A549 (cell line): ENCODE results near the gene MEOX1. TPM values are rescaled to one million over a fixed set of nuclear protein-coding genes. Genes with fewer than 3 reads are reported as not detected.

ENCODE experiments used
- ATAC-seq, 2 experiments: fragments of 200-7000 bp in 1 of 2; fragments of >200 bp in 1 of 2; cut with Nextera tagmentation in 1 of 2; cut with Tn5 transposase in 1 of 2; 3 replicates each; pipeline versions ENCODE4 v1.8.0 to v1.9.1; 2018 to 2020; ENCODE audit warnings: mild to moderate bottlenecking in 1 of 2, moderate library complexity in 1 of 2
- CTCF ChIA-PET: fragments of 300-600 bp; sonication (Branson Sonifier 250); formaldehyde crosslinking; extraction: SDS; loops from one replicate; lab custom pipeline; 2021; ENCODE audit warnings: antibody characterized with exemption, inconsistent platforms; lab: Yijun Ruan, JAX
- POLR2A ChIA-PET: fragments of 350-600 bp; formaldehyde crosslinking; extraction: SDS; loops from one replicate; lab custom pipeline; 2021; ENCODE audit warnings: antibody characterized with exemption, inconsistent platforms; lab: Yijun Ruan, JAX
- DNase-seq, 2 experiments: peaks; one replicate each; pipeline versions ENCODE4 v3.0.0 to v3.0.0-alpha.2; 2011 to 2016; ENCODE audit warnings: low read depth in 1 of 2, low spot score in 1 of 2
- FAIRE-seq: peaks from 2 replicates; lab custom pipeline; 2011; peaks lifted over from hg19 to GRCh38; lab: Jason Lieb, UNC
- H3K27ac ChIP-seq, 2 experiments: fragments of >200 bp; sonication (Bioruptor Twin); formaldehyde crosslinking; 3 replicates each; pipeline ENCODE4 v1.5.1; 2016 to 2017
- H3K4me1 ChIP-seq: fragments of >200 bp; sonication (Bioruptor Twin); formaldehyde crosslinking; 3 replicates; pipeline ENCODE4 v1.6.1; 2016
- H3K4me2 ChIP-seq: fragments of >200 bp; sonication (Bioruptor Twin); formaldehyde crosslinking; 3 replicates; pipeline ENCODE4 v1.6.1; 2016
- H3K4me3 ChIP-seq: fragments of >200 bp; sonication (Bioruptor Twin); formaldehyde crosslinking; 3 replicates; pipeline ENCODE4 v1.5.1; 2016
- H3K9me3 ChIP-seq: fragments of >200 bp; sonication (Bioruptor Twin); formaldehyde crosslinking; 3 replicates; pipeline ENCODE4 v1.6.1; 2016
- BHLHE40 ChIP-seq: IDR thresholded peaks from 2 replicates; pipeline ENCODE4 v1.6.1; 2012; ENCODE audit warnings: low read depth, low read length, inconsistent platforms
- CBX2 ChIP-seq: fragments of 200-600 bp; sonication (generic); IDR thresholded peaks from 2 replicates; pipeline ENCODE4 v1.6.1; 2016; ENCODE audit warnings: low read depth, mild to moderate bottlenecking, borderline replicate concordance
- CEBPB ChIP-seq, 2 experiments: fragments of >200 bp in 1 of 2; sonication (Bioruptor Twin) in 1 of 2; formaldehyde crosslinking in 1 of 2; IDR thresholded peaks; 2 replicates each; pipeline ENCODE4 v1.6.1; 2012 to 2016
- CHD2 ChIP-seq: fragments of 150-350 bp; IDR thresholded peaks from 2 replicates; pipeline ENCODE4 v1.6.1; 2014; ENCODE audit warnings: low read length; ENCODE audit not compliant: partially characterized antibody
- CTCF ChIP-seq: fragments of >200 bp; sonication (Bioruptor Twin); formaldehyde crosslinking; IDR thresholded peaks from 3 replicates; pipeline ENCODE4 v1.5.1; 2016
- FOSB ChIP-seq: fragments of 250-450 bp; sonication (Bioruptor Pico); IDR thresholded peaks from 2 replicates; pipeline ENCODE4 v1.5.0; 2020; ENCODE audit warnings: mild to moderate bottlenecking, moderate library complexity
- GATA3 ChIP-seq: IDR thresholded peaks from 2 replicates; pipeline ENCODE4 v1.6.1; 2012; ENCODE audit warnings: borderline replicate concordance
- HES2 ChIP-seq: fragments of >200 bp; sonication (Bioruptor Twin); formaldehyde crosslinking; IDR thresholded peaks from 2 replicates; pipeline ENCODE4 v1.6.1; 2016
- HMGXB4 ChIP-seq: fragments of 250-450 bp; sonication (Bioruptor Pico); IDR thresholded peaks from 2 replicates; pipeline ENCODE4 v1.5.0; 2021; ENCODE audit warnings: mild to moderate bottlenecking, moderate library complexity, borderline replicate concordance
- HOXA7 ChIP-seq: fragments of 250-450 bp; sonication (Bioruptor Pico); IDR thresholded peaks from 2 replicates; pipeline ENCODE4 v1.5.0; 2020; ENCODE audit warnings: mild to moderate bottlenecking, moderate library complexity
- HOXB5 ChIP-seq: fragments of 250-450 bp; sonication (Bioruptor Pico); IDR thresholded peaks from 2 replicates; pipeline ENCODE4 v1.5.0; 2020; ENCODE audit warnings: mild to moderate bottlenecking, moderate library complexity
- JUN ChIP-seq, 2 experiments: fragments of >200 bp; sonication (Bioruptor Twin); formaldehyde crosslinking; IDR thresholded peaks; 2 replicates in 1 of 2; 3 replicates in 1 of 2; pipeline ENCODE4 v1.6.1; 2016 to 2017
- JUNB ChIP-seq: fragments of >200 bp; sonication (Bioruptor Twin); formaldehyde crosslinking; IDR thresholded peaks from 2 replicates; pipeline ENCODE4 v1.6.1; 2016
- KDM1A ChIP-seq: fragments of 200-600 bp; sonication (generic); IDR thresholded peaks from 2 replicates; pipeline ENCODE4 v1.6.1; 2016; ENCODE audit warnings: low read depth, mild to moderate bottlenecking
- KDM5A ChIP-seq: fragments of 200-600 bp; sonication (generic); IDR thresholded peaks from 2 replicates; pipeline ENCODE4 v1.6.1; 2016; ENCODE audit warnings: antibody characterized with exemption, mild to moderate bottlenecking
- NFE2L2 ChIP-seq: fragments of 150-350 bp; conservative IDR thresholded peaks from 2 replicates; pipeline ENCODE4 v1.6.1; 2014; ENCODE audit warnings: low read length
- NR3C1 ChIP-seq: fragments of >200 bp; sonication (Bioruptor Twin); formaldehyde crosslinking; IDR thresholded peaks from 3 replicates; pipeline ENCODE4 v1.6.1; 2017
- PBX3 ChIP-seq: IDR thresholded peaks from 2 replicates; pipeline ENCODE4 v1.6.1; 2012
- RARB ChIP-seq: fragments of 250-450 bp; sonication (Bioruptor Pico); IDR thresholded peaks from 2 replicates; pipeline ENCODE4 v1.8.0; 2021; ENCODE audit warnings: mild to moderate bottlenecking, moderate library complexity
- RFX5 ChIP-seq: fragments of 450-650 bp; IDR thresholded peaks from 2 replicates; pipeline ENCODE4 v1.7.1; 2014; ENCODE audit warnings: antibody characterized with exemption, mild to moderate bottlenecking, moderate library complexity
- RNF2 ChIP-seq: fragments of 200-600 bp; sonication (generic); IDR thresholded peaks from 2 replicates; pipeline ENCODE4 v1.6.1; 2016; ENCODE audit warnings: low read depth, mild to moderate bottlenecking, antibody characterized with exemption, moderate library complexity, borderline replicate concordance
- SMC3 ChIP-seq: fragments of >200 bp; sonication (Bioruptor Twin); formaldehyde crosslinking; IDR thresholded peaks from 3 replicates; pipeline ENCODE4 v1.6.1; 2018; ENCODE audit warnings: inconsistent platforms
- TP53 ChIP-seq: fragments of 250-450 bp; sonication (Bioruptor Pico); IDR thresholded peaks from 2 replicates; pipeline ENCODE4 v1.5.0; 2021; ENCODE audit warnings: mild to moderate bottlenecking, moderate library complexity
- USF2 ChIP-seq: fragments of 450-650 bp; IDR thresholded peaks from 2 replicates; pipeline ENCODE4 v1.6.1; 2014; ENCODE audit warnings: antibody characterized with exemption
- ZFP36 ChIP-seq: fragments of 450-650 bp; IDR thresholded peaks from 2 replicates; pipeline ENCODE4 v1.6.1; 2014; ENCODE audit warnings: borderline replicate concordance; ENCODE audit not compliant: partially characterized antibody
- WGBS: methylation state at CpG from one replicate; pipeline ENCODE4 v1.1.6; 2017; ENCODE audit errors: missing lambda C conversion rate; 5-methylcytosine and 5-hydroxymethylcytosine counted together
- polyA plus RNA-seq, 4 experiments: library from polyadenylated mRNA; depleted of rRNA in 3 of 4; stranded (reverse); fragments of >200 nt; fragmentation: RNase III in 1 of 4; extraction: RNeasy Plus Mini Kit Qiagen cat#74134 plus additional on column Dnase treatment in 1 of 4; gene quantifications; 2 replicates in 3 of 4; 3 replicates in 1 of 4; pipeline ENCODE4 v1.2.3, GENCODE V29; 2011 to 2017

MEOX1 gene
- polyA plus RNA-seq, 2 of the 4 experiments (the other 2 are of a cell fraction), result not detected

- ChIA-PET CTCF (interaction anchor here (3.8 kb wide), 1 partner anchor 132 kb away, joined by 15 read pairs; no protein-coding TSS in a partner anchor), POLR2A (no interaction called here)
- ATAC-seq (no peak), FAIRE-seq (no peak), DNase-seq (no peak)
- Histone ChIP-seq H3K4me1 (peaks cover 8% of the 10 kb centered on the region), H3K27ac (no peak overlapping the region), H3K9me3 (no peaks in the 10 kb centered on the region), H3K4me3 (no peak overlapping the region), H3K4me2 (no peak overlapping the region)
- no peak for TF ChIP-seq JUN (IDR thresholded peaks at IDR 0.05)
- TF ChIP-seq RNF2, result no peak
- no peak for TF ChIP-seq BHLHE40
- no peak for TF ChIP-seq NFE2L2
- no peak for TF ChIP-seq CBX2
- no peak for TF ChIP-seq GATA3
- TF ChIP-seq HES2, result no peak
- no peak for TF ChIP-seq CEBPB (IDR thresholded peaks at IDR 0.05)
- TF ChIP-seq SMC3, result no peak
- TF ChIP-seq RFX5, result no peak
- TF ChIP-seq TP53 (CRISPR knock-in tag), result no peak
- no peak for TF ChIP-seq HOXB5 (CRISPR knock-in tag)
- TF ChIP-seq FOSB (CRISPR knock-in tag), result no peak
- TF ChIP-seq USF2, result no peak
- WGBS, result 92% methylated on average over 4 of the region's 4 CpGs
Measured at GRCh38 chr17:43709210-43709609, 47.5 kb upstream of the MEOX1 start.

- Histone ChIP-seq H3K4me3 (no peak overlapping the region), H3K27ac (no peak overlapping the region), H3K4me1 (no peaks in the 10 kb centered on the region), H3K9me3 (no peaks in the 10 kb centered on the region), H3K4me2 (no peak overlapping the region)
- POLR2A ChIA-PET, result no interaction called here
- WGBS, result 76% methylated on average over 5 of the region's 5 CpGs
- CTCF ChIA-PET, result interaction anchor here (1.2 to 3.8 kb wide), 2 partner anchors 130 kb away, joined by 3 to 15 read pairs; no protein-coding TSS in a partner anchor
- no peak for ATAC-seq
- no peak for DNase-seq
- no peak for FAIRE-seq
- TF ChIP-seq NFE2L2 (no peak), NR3C1 (no peak), ZFP36 (no peak)
Measured at GRCh38 chr17:43707184-43707583, 45.5 kb upstream of the MEOX1 start.

GRCh38 chr17:43706235-43706634, 44.5 kb upstream of the MEOX1 start:
- Histone ChIP-seq H3K4me2 (no peak overlapping the region), H3K4me3 (no peak overlapping the region), H3K9me3 (no peaks in the 10 kb centered on the region), H3K27ac (no peak overlapping the region), H3K4me1 (peaks cover 3% of the 10 kb centered on the region)
- ATAC-seq (no peak), DNase-seq (no peak), FAIRE-seq (no peak)
- ChIA-PET CTCF (interaction anchor here (1.2 kb wide), 1 partner anchor 129 kb away, joined by 3 read pairs; no protein-coding TSS in a partner anchor), POLR2A (no interaction called here)
- no peak for TF ChIP-seq HOXA7
- no peak for TF ChIP-seq KDM5A
- no peak for TF ChIP-seq CHD2
- no peak for TF ChIP-seq RARB
- no peak for TF ChIP-seq PBX3
- TF ChIP-seq HMGXB4 (CRISPR knock-in tag), result no peak
- no peak for TF ChIP-seq ZFP36
- no peak for TF ChIP-seq KDM1A
- TF ChIP-seq JUN (IDR thresholded peaks at IDR 0.05), result no peak
- no peak for TF ChIP-seq CTCF
- TF ChIP-seq CBX2, result no peak
- no peak for TF ChIP-seq NFE2L2
- no peak for TF ChIP-seq JUNB
- no peak for TF ChIP-seq USF2
- 72% methylated on average over 5 of the region's 5 CpGs for WGBS
